H1 (cell line): ENCODE data around the gene PRTN3. TPM values are rescaled to one million over a fixed set of nuclear protein-coding genes. Genes with fewer than 3 reads are reported as not detected.

Experiments used
- NRF1 ChIP-seq: IDR thresholded peaks from 2 replicates; pipeline ENCODE4 v1.6.1; 2011; ENCODE audit warnings: mild to moderate bottlenecking, low read depth, low read length, improper control_type of control experiment
- TBP ChIP-seq: IDR thresholded peaks from 2 replicates; pipeline ENCODE4 v1.6.1; 2011; ENCODE audit warnings: low read depth, low read length, improper control_type of control experiment
- polyA plus RNA-seq, 7 experiments: library from polyadenylated mRNA; depleted of rRNA in 3 of 7; stranded (reverse) in 5 of 7; unstranded in 2 of 7; fragments of >200 nt in 5 of 7; fragments of 200-250 nt in 2 of 7; gene quantifications; 1 replicate in 5 of 7; 2 replicates in 1 of 7; 4 replicates in 1 of 7; pipeline versions ENCODE4 v1.2.1 to v1.2.3, GENCODE V29; 2011 to 2013; ENCODE audit warnings: missing spikeins in 2 of 7, mixed read lengths in 2 of 7
- total RNA-seq: library from RNA; stranded (reverse); fragmentation: NEBNext Ultra II Directional; extraction: Animal tissue kit (Norgen Biotek cat#: 25700); gene quantifications from 2 replicates; pipeline ENCODE4 v1.2.1, GENCODE V29; 2021

PRTN3 gene
- total and polyA plus RNA-seq, 2 of the 8 experiments (the other 6 are each of a cell fraction or from before 2014, with no cell fraction given): 0.39 to 2.1 TPM

DNA sequence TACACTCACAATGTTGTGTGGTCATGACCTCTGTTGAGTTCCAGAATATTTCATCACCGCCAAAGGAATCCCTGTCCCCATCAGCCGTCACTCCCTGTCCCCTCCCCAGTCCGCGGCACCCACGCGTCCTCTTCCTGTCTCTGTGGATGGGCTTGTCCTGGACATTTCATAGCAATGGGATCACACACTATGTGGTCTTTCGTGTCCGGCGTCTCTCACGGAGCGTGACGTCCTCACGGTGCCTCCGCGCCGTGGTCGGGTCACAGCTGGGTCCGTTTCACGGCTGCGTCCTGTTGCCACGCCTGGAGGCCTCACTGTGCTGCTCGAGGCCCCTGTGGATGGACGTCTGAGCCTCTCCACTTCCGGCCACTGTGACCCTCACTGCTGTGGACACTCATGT lies 6.6 kb upstream of the PRTN3 start (continued):
- TF ChIP-seq TBP (no peak), NRF1 (no peak)
